ENCODE measurements around the gene BARHL2. TPM values are rescaled to one million over a fixed set of nuclear protein-coding genes. Genes with fewer than 3 reads are reported as not detected.

BARHL2 gene
- total RNA-seq, 1 experiment from 2014 or later = not detected

GRCh38 chr1:90708236-90708786 is 8.8 kb downstream of the BARHL2 start:
- Histone ChIP-seq H3K9me2 (ENCODE audit: insufficient read depth) (no peaks in the 10 kb centered on the region), H2AFZ (ENCODE audit: low read depth, low read length, poor library complexity, severe bottlenecking) (no peak overlapping the region), H3K9ac (ENCODE audit: low read length) (no peak overlapping the region), H3K9me3 (ENCODE audit: control insufficient read depth in 1 of 2, insufficient read depth in 1 of 2, low read depth in 1 of 2, low read length in 2 of 2) (no peaks in the 10 kb centered on the region), H4K20me1 (ENCODE audit: insufficient read depth) (no peaks in the 10 kb centered on the region), H3K4me1 (ENCODE audit: control insufficient read depth in 1 of 2, insufficient read depth in 2 of 2, low read length in 2 of 2) (no peaks in the 10 kb centered on the region), H3K79me2 (ENCODE audit: insufficient read depth, low read length) (no peaks in the 10 kb centered on the region), H3K27me3 (ENCODE audit: insufficient read depth, low read length) (peaks cover 21% of the 10 kb centered on the region; the same call in 1 of the 2 replicates), H3K27ac (ENCODE audit: low read depth, low read length) (no peak overlapping the region), H3K4me3 (replicated peaks in 1 of 2; ENCODE audit: low read depth in 1 of 2, low read length in 2 of 2) (no peak overlapping the region), H3K4me2 (ENCODE audit: low read length) (no peak overlapping the region), H3K36me3 (ENCODE audit: control insufficient read depth in 1 of 2, insufficient read depth in 2 of 2, low read length in 2 of 2) (no peaks in the 10 kb centered on the region)
- ChIA-PET POLR2A (no interaction called here), CTCF (interaction anchor here (1.7 kb wide), 1 partner anchor 13 kb away, joined by 7 read pairs; no protein-coding TSS in a partner anchor), RAD21 (ENCODE audit: low non-redundant PET in 1 of 2, low total read pairs in 2 of 2, uncharacterized antibody in 2 of 2, unreplicated experiment in 2 of 2) (no interaction called here)
- ATAC-seq (no peak), DNase-seq (ENCODE audit: low read depth, low spot score) (no peak)
- BruUV-seq (replicated peaks) = no TSS peak
- intact Hi-C loops (cut with micrococcal nuclease) = no loop called here
- TF ChIP-seq SIN3A (IDR thresholded peaks at IDR 0.05; ENCODE audit: low read depth) (no peak), CTCF (IDR thresholded peaks at IDR 0.05 in 2 of 3, conservative IDR thresholded peaks at IDR 0.05 in 1 of 3; ENCODE audit: borderline replicate concordance in 1 of 3, insufficient read depth in 1 of 3, low read depth in 2 of 3, low read length in 2 of 3) (no peak), EZH2 (IDR thresholded peaks at IDR 0.05) (no peak), TCF7L2 (IDR thresholded peaks at IDR 0.05; ENCODE audit: borderline replicate concordance, extremely low read depth, insufficient read depth, insufficient read length) (no peak), MAX (IDR thresholded peaks at IDR 0.05) (no peak), ZNF274 (IDR thresholded peaks at IDR 0.05; ENCODE audit: low read depth, low read length) (no peak), SP1 (IDR thresholded peaks at IDR 0.05; ENCODE audit: low read depth) (no peak), POLR2A (IDR thresholded peaks at IDR 0.05; ENCODE audit: borderline replicate concordance, extremely low read depth, insufficient read depth, insufficient read length) (no peak), ELF1 (IDR thresholded peaks at IDR 0.05; ENCODE audit: borderline replicate concordance, low read depth) (no peak), EZH2phosphoT487 (IDR thresholded peaks at IDR 0.05; ENCODE audit: borderline replicate concordance) (no peak), JUND (IDR thresholded peaks at IDR 0.05) (no peak), POLR2AphosphoS5 (IDR thresholded peaks at IDR 0.05; ENCODE audit: low read depth, low read length) (no peak), YY1 (IDR thresholded peaks at IDR 0.05; ENCODE audit: extremely low read depth, insufficient replicate concordance, low read depth, low read length) (no peak), RAD21 (IDR thresholded peaks at IDR 0.05; ENCODE audit: low read depth) (no peak), ZFX (IDR thresholded peaks at IDR 0.05) (no peak), ATF3 (IDR thresholded peaks at IDR 0.05) (no peak), EGR1 (IDR thresholded peaks at IDR 0.05; ENCODE audit: low read depth) (no peak), SRF (IDR thresholded peaks at IDR 0.05; ENCODE audit: low read depth) (no peak)
- TF ChIP-seq, protein P1, sequence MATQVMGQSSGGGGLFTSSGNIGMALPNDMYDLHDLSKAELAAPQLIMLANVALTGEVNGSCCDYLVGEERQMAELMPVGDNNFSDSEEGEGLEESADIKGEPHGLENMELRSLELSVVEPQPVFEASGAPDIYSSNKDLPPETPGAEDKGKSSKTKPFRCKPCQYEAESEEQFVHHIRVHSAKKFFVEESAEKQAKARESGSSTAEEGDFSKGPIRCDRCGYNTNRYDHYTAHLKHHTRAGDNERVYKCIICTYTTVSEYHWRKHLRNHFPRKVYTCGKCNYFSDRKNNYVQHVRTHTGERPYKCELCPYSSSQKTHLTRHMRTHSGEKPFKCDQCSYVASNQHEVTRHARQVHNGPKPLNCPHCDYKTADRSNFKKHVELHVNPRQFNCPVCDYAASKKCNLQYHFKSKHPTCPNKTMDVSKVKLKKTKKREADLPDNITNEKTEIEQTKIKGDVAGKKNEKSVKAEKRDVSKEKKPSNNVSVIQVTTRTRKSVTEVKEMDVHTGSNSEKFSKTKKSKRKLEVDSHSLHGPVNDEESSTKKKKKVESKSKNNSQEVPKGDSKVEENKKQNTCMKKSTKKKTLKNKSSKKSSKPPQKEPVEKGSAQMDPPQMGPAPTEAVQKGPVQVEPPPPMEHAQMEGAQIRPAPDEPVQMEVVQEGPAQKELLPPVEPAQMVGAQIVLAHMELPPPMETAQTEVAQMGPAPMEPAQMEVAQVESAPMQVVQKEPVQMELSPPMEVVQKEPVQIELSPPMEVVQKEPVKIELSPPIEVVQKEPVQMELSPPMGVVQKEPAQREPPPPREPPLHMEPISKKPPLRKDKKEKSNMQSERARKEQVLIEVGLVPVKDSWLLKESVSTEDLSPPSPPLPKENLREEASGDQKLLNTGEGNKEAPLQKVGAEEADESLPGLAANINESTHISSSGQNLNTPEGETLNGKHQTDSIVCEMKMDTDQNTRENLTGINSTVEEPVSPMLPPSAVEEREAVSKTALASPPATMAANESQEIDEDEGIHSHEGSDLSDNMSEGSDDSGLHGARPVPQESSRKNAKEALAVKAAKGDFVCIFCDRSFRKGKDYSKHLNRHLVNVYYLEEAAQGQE (IDR thresholded peaks at IDR 0.05; ENCODE audit: low read depth) = no peak
